Femur (tissue), 1 donor: Measurements from ENCODE around the gene TLNRD1.
"Not testable (repeated sequence)": the region's sequence is repeated elsewhere in the genome, so short reads cannot be mapped to it uniquely, and the experiment has no call there.

Source experiments
- DNase-seq: peaks from one replicate; pipeline ENCODE4 v3.0.0-alpha.2; 2017

Gene TLNRD1

DNA sequence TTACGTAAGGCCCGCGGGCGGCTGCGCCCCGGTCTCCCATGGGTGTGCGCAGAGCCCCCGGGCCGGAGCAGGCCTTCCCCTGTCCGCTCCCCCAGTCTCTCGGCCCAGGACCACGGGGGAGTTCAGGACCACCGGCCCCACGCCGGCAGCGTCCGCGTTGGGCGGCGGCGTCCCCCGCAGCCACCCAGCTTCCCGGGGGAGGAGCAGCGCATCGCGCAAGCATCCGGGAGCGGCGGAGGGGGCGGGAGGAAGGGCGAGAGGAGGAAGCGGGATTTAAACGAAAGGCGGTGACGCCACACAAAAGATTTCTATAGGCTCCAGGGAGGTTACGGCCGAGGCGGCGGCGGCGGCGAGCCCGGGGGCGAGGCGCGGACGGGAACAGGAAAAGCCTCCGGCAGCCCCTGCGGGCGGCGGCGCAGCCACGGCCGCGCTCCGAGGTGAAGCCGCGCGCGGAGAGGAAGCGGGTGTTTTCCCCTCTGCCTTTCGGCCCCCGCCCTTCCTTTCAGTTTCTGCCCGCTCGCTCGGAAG lies at the start of gene TLNRD1:
TSS of gene TLNRD1 (plus strand) at position 300 of the 528 bp plus-strand sequence. CDS start 1,349 bp downstream, outside the sequence.
- DNase-seq: peak; percentile 95

DNA sequence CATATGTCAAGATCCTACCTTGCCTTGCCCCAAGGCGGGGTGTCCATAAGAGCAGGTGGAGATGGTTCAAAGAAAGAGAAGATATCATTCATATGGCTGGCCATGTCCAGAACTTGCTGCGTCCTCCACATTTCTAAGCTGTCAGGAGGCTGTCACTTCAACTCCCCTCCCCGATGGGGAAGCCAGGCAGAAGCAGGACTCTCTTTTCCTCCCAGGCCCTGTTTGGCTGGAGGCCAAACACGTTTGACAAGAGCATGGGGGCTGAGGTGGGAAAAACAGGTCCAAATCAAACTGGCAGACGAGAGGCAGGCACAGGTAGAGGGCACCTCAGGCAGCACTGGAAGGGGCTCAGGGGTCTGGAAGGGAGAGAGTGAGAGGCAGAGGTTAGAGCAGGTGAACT lies 48.8 kb upstream of the TLNRD1 start:
- no peak for DNase-seq

DNA sequence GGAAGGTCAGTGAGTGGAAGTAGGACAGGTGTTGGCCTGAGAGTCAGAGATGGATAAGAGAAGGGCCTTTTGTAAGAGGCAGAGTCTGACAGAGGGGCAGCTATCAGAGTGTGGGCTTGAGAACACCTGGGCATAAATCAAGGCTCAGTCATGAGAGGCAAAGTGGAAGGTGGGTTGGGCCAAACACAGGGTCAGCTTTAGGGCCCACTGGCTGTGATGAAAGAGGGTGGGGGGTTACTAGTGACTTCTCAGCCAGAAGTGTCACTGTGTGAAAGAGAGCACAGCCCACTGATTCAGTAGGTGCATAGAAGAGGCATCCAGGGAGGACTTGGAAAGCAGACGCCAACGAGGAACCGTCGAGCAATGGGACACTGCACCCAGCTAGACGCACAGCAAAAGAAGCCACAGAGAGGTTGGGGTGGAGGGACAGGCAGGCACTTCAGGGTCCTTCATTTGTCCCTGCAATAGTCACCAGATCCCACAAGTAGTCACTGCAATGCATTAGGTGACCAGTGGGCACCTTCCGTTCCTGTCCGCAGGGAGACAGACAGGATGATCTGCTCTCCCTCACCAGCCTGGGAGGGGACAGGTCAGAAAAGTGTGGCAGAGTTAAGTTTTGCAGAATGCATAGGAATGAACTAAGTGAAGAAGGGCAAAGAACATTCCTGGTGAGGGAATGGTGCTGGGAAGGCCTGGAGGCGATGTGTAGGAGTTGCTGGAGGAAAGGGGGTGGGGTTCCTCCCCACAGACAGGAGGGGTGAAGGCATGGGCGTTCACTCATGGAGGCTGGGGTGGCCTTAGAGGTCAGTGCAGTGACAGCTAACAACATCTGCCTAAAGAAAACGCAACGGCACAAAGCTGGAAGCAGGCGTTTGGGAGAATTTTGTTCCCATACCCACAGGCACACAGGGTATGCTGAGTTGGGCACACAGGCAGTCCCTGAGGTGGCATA lies 47.4 kb upstream of the TLNRD1 start:
- no peak for DNase-seq

DNA sequence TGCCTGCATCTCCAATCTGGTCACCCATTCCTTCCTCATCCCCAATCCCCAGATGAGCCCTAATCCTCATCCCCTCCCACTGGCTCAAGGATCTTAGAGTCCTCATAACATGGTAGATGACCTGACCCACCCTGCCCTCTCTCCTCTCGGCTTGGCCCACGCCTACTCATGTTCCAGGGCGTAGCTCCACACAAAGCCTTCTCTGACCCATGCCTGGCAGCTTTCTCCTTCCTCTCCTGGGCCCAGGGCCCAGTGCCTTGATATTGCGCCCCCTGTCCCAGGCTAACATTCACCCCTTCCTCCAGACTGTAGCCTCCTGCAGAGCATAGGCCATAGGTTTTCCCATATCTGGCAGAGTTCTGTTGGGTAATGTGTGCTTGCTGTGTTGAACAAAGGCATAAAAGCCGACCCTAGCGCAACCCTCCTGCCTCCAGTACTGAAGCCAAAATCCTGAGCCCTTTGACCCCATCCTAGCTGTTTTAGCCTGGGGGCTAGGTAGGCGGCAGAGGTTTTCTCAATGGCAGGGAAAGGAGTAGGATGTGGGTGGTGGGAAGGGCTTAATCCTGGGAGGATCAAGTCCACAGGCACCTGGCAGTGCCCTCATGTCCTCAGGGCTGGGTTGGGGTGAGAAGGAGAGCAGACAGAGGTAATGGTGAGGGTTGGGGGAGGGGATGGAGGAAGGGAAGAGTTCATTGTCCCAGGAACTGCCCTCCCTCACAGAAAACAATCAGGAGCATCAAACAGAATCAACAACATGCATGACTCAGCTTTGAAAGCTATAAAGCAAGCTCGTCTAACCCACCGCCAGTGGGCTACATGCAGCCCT lies 46.6 kb upstream of the TLNRD1 start:
- no peak for DNase-seq

DNA sequence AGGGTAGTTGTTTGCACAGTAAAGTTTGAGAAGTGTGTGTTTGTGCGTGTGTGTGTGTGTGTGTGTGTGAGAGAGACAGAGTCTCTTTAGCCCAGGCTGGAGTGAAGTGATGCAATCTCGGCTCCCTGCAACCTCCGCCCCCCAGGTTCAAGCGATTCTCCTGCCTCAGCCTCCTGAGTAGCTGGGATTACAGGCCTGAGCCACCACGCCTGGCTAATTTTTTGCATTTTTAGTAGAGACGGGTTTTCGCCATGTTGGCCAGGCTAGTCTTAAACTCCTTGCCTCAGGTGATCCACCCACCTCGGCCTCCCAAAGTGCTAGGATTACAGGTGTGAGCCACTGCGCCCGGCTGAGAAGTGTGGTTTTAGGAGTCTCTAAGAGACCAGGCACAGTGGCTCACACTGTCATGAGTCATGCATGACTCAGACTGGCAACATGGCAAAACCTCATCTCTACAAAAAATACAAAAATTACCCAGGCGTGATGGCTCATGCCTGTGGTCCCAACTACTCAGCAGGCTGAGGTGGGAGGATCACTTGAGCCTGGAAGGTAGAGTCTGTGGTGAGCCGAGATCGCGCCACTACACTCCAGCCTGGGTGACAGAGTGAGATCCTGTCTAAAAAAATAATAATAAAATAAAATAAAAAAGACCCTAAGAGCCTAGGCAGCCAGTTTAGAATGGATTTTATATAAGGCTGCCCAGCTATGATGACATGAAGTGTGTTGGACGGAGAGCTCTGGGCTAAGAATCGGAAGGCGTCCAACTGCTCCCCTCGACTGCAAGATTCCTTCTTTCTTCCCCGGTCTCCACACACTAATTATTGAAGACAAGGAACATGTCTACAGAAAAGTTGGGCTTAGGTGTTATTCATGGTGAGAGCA lies 44.9 kb upstream of the TLNRD1 start:
- not testable (repeated sequence) for DNase-seq

DNA sequence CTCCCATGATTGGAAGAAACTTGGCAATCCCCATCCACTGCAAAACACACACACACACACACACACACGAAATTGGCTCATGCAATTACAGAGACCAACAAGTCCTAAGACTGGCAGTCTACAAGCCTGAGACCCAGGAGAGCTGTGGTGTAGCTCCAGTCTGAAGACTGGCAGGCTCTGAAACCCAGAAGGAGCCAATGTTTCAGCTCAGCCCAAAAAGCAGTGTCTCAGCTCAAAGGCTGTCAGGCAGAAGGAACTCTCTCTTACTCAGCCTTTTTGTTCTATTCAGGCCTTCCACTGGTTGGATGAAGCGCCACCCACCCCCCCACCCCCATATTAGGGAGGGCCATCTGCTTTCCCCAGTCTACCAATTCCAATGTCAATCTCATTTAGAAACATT lies 43.2 kb upstream of the TLNRD1 start:
- DNase-seq: no peak

DNA sequence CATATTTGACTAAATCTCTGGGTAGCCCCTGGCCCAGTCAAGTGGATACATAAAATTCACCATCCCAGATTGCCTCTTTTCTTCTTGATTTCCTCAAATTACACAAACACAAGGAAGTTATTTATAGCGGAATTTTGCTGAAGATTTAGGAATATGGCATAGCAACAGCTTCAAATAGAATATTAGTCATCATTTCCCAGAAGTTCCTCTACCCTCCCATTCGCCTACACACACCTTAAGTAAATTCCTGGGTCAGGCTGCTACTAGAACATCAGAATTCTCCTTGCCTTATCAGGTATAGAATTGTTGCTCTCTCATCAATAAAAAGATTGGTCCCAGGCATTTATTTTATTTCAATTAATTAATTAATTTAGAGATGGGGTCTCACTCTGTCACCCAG lies 42.7 kb upstream of the TLNRD1 start:
- no peak for DNase-seq

DNA sequence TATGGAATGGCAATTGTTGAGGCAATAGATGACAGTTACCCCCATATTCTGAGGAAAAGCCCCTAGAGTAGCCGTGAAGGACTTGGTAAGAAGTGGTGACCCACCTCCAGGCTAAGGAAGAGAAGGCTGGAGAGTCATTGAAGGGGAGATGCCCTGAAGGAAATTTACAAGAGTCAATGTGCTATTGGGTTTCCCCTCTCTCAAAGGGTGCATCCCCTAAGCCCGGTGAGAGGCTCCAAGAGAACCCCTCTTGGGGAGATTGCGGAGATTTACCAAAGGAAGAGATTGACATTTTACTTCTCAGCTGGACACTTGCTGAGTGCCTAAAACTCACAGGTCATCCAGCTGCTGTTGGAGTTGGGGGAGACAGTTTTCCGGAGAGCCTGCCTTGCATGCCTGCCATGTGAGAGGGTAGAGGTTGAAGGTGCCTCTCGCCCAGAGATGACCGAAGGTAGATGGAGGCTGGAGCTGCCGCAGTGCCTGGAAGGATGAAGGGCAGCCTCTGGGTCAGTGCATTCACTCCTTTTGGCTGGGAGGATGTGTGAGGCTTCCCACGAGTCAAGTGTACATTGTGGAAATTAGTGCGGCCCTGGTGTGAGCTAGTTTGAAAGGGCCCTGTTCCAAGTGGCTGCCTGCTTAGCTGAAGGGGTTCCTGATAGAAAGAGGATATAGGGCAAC lies 41.8 kb upstream of the TLNRD1 start:
- DNase-seq: no peak

DNA sequence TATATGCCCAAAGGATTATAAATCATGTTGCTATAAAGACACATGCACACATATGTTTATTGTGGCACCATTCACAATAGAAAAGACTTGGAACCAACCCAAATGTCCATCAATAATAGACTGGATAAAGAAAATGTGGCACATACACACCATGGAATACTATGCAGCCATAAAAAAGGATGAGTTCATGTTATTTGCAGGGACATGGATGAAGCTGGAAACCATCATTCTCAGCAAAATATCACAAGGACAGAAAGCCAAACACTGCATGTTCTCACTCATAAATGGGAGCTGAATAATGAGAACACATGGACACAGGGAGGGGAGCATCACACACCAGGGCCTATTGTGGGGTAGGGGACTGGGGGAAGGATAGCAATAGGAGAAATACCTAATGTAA lies 35.3 kb upstream of the TLNRD1 start:
- DNase-seq: not testable (repeated sequence)

DNA sequence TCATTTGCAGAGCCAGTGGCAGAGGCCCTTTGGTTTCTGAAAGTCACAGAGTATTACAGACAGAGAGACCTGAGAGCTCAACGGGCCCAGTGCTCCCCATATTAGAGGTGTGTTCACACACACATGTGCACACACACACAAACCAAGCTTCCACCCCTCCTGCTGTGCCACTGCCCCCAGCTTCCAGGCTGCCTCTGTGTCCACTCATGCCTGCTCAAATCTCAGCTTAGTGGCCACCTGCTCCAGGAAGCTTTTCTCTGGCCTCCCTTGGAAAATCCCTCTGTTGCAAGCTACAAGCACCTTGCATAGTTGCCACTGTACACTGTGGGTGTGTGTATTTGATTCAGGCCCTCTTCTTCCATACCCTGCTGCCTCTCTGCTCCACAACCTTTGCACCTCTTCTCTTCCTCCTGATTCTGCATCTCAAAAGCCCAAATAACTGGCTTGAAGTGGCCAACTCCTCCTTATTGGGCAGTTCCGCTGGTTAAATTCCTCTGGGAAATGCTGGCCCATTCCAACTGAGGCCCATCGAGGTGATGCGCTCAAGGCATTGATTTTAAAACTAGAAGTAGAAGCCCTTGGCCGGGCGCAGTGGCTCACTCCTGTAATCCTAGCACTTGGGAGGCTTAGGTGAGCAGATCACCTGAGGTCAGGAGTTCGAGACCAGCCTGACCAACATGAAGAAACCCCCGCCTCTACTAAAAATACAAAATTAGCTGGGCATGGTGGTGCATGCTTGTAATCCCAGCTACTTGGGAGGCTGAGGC lies 34.1 kb upstream of the TLNRD1 start:
- DNase-seq: no peak

DNA sequence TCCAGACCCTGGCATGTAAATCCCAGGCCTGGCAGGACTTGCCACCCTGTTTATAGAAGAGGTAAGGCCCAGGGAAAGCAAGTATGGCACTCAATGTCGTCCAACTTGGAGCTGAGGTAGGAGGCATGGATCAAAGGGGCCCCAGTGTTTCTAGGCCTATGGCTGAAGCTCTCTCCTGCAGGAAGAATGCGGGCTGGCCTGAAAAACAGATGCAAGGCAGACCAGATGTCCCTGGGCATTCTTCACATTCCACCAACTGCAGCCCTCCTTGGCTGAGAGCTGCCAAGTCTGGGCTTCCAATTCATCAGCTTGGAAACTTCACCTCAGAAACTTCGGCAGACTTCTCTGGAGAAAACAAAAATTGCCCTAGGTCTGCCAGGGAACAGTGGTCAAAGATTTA lies 33.3 kb upstream of the TLNRD1 start:
- DNase-seq: peak; percentile 70

DNA sequence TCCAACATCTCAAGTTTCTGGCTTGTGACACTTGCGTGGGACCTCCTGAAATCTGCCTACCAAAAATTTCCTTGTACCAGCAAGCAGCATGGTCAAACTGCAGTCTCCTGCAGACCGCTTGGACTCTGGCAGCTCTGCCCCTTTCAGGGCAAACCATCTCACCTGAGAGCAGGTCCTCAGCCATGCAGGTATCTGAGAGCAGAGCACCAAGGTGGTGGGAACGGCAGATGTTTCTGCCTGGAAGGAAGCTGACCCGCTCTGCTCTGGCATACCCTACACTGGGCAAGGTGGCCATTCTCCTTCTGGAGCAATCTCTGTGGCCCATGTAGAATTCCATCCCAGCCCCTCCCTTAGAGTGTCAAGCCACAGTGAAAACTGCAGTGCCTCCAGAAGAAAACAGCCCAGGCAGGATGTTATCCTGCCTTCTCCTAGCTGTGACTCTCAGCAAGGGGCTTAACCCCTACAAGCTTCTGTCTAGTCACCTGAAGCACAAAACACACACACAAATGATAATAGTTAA lies 32.7 kb upstream of the TLNRD1 start:
- DNase-seq: no peak

DNA sequence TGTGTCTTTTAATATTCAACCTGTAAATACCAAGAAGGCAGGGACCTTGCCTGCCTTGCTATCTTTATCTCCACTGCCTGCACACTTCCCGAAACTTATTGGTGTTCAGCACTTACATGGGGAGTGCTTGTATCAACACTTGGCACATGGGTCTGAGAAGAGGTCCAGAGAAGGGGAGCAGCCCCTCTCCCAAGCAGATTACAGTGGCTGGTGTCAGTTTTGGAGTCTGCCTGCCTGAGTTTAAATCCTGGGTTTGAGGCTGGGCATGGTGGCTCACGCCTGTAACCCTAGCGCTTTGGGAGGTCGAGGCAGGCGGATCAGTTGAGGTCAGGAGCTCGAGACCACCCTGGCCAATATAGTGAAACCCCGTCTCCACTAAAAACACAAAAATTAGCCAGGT lies 31.4 kb upstream of the TLNRD1 start:
- DNase-seq: no peak

DNA sequence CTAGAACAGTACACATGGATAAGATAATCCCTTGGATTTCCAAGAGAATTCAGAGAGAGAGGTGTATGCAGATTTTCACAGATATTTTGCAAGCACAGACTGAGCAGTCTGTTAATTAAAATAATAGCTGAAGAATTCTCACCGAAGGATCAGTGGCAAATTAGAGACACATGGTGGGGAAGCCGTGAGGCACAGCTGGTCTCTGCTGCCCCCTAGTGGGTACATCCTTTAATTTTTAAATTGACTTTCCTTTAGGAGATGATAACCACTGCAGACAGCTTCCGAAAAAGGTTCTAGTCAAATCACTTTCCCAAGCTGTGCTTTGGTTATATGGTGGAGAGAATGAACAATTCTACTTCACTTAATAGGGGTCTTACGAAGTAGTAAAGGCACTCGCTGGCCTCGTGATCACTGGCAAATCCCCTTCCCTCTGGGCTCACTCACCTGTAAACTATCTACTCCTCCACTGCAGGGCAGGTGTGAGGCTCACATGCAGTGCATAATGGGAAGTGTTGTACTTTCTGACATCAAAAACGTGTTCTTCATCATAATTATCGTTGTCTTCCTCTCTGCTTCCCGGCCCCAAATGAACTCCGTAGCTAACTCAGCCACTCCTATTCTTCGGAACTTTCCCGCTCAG lies 30.6 kb upstream of the TLNRD1 start:
- peak; percentile 74 for DNase-seq

DNA sequence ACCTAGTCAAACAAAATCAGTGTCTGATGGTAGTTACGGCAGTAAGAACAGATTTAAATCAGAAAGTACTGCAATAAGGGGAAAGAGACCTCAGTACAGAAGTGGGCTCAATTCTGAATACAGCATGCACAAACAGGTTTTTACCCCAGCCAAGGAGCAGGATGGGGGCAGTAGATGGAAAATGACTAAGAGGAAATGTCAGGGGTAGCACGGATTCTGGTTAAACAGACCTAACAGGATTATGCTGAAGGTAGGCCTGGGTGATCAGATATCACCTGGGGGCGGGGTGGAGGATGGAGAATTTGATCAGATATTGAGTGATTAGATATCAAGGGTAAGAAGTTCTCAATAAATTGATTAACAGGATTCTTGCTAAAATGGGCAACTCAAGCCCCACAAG lies 30.1 kb upstream of the TLNRD1 start:
- no peak for DNase-seq

DNA sequence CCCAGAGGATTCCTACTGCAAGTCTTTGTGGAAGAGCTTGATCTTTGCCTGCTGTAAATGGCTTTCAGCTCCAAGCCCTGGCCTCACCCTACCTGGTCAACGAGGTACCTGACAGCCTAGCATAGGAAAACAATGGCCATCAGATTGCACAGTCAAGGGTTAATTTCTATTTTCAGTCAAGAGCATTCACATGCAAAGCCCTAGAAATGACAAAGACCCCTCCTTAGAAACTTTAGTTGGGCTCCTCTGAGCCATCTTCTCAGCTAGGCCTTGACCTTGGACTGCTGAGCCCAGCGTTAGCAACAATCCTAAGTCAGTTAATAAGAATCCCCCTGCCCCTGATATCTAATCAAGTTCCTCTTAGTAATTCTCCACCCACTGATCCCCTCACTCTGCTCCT lies 29.6 kb upstream of the TLNRD1 start:
- DNase-seq: no peak

DNA sequence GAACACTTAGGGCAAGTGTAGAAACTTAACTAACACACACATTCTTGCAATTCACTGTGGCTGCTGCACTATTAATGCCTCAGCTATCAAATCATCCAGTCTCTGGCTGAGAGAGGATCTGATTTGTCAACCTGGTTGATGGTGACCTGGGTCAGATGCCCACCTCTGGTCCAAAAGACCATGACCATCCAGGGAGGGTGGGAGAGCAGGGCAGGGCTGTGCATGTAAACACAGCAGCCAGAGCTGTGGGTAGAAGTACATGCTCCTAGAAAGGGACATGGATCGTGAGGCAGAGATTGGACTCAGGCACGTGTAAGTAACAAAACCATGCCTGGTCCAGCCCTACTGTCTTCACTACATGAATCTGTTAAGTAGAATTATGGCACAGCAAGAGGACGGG lies 28.4 kb upstream of the TLNRD1 start:
- no peak for DNase-seq

DNA sequence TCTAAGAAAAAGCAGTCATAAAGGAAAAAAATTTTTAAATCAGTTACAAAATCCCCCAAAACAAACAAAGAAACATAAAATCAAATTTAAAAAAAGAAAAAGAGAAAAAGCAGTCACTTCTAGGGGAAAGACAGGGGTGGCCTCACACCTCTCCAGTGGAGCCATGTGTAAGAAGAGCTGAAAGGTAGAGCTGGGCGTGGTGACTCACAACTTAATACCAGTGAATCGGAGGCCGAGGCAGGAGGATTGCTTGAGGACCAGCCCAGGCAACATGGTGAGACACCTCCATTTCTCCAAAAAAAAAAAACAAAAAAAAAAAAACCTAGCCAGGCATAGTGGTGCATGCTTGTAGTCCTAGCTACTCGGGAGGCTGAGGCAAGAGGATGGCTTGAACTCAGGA lies 25.8 kb upstream of the TLNRD1 start:
- DNase-seq: no peak

DNA sequence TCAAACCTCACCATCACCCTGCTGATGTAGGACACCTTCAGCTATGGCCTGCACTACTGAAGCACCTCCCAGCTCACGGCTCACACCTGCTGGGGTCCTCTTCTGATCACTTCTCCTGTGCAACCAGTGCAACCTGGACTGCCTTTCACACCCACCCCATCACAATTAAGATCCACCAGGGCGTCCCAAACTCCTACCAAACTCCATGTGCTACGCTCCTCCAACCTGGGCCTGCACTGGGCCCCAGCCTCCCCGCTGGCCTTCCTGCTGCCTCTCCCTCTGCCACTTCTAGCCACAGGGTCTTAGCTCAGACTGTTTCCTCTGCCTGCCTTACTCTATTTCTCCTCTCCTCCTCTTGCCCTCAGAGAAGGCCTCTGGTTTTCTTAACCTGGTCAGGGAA lies 23.9 kb upstream of the TLNRD1 start:
- no peak for DNase-seq

DNA sequence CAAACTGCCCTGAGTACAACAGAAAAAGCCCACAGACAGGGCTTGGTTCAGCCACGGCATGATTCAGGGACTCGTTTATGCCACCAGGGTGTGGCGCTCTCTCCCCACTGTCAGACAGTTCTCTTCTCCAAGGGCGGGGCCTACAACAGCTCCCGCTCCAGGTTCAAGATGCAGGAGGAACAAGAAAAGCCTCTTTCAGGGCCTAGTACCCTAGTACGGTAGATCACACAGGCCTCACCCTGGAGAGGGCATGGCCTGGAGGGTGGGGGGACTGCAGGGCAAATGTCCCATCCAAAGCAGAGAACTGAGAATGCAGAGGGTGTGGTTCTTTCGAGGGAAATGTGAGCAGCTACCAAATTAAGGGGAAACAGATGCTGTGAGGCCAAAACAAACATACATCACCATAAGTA lies 23.1 kb upstream of the TLNRD1 start:
- DNase-seq: peak; percentile 73
